Activated CD4-positive, alpha-beta memory T cell treated with anti-CD3 and anti-CD28 coated beads, Interleukin-2, amount 10 ng/mL, durations not matched to agents 7 days and 5 days (primary cell): ENCODE results near the gene BAZ2B. TPM values are rescaled to one million over a fixed set of nuclear protein-coding genes. Genes with fewer than 3 reads are reported as not detected.
"Not testable (repeated sequence)": the region's sequence is repeated elsewhere in the genome, so short reads cannot be mapped to it uniquely, and the experiment has no call there.

ENCODE experiments used
- CTCF ChIA-PET: fragments of 350-600 bp; sonication (Branson Sonifier 250); formaldehyde crosslinking; loops from one replicate; lab custom pipeline; 2021; ENCODE audit warnings: antibody characterized with exemption, inconsistent platforms; lab: Charles Lee
- POLR2A ChIA-PET: fragments of 350-600 bp; sonication (Branson Sonifier 250); formaldehyde crosslinking; loops from one replicate; lab custom pipeline; 2021; ENCODE audit warnings: antibody characterized with exemption; lab: Charles Lee
- DNase-seq: peaks from one replicate; pipeline ENCODE4 v3.0.0-alpha.2; 2020
- H3K27ac Mint-ChIP-seq: one replicate; pipeline ENCODE4 v1.8.0; 2021; ENCODE audit warnings: mild to moderate bottlenecking, mixed read lengths
- H3K27me3 Mint-ChIP-seq: one replicate; pipeline ENCODE4 v1.8.0; 2021; ENCODE audit warnings: mixed read lengths
- H3K36me3 Mint-ChIP-seq: one replicate; pipeline ENCODE4 v1.8.0; 2021; ENCODE audit warnings: low read depth, mixed read lengths
- H3K4me1 Mint-ChIP-seq: one replicate; pipeline ENCODE4 v1.8.0; 2021; ENCODE audit warnings: mixed read lengths
- H3K4me3 Mint-ChIP-seq: one replicate; pipeline ENCODE4 v1.8.0; 2021; ENCODE audit warnings: mild to moderate bottlenecking, mixed read lengths
- H3K9me3 Mint-ChIP-seq: one replicate; pipeline ENCODE4 v1.8.0; 2021; ENCODE audit warnings: mixed read lengths
- total RNA-seq, 2 experiments: library from RNA; stranded (reverse); gene quantifications; one replicate each; pipeline ENCODE4 v1.2.3, GENCODE V29; 2021

Gene BAZ2B
- total RNA-seq, 2 experiments from 2014 or later, result 8.5 to 9.8 TPM

- Mint-ChIP-seq H3K36me3 (no peaks in the 10 kb centered on the region), H3K9me3 (no peaks in the 10 kb centered on the region), H3K4me3 (no peak overlapping the region), H3K4me1 (no peaks in the 10 kb centered on the region), H3K27ac (no peak overlapping the region), H3K27me3 (no peaks in the 10 kb centered on the region)
- ChIA-PET POLR2A (no interaction called here), CTCF (interaction anchor here (1.1 kb wide), 1 partner anchor 9 kb away, joined by 3 read pairs; no protein-coding TSS in a partner anchor)
- DNase-seq, result no peak
Observed at GRCh38 chr2:159637240-159637639, 20.9 kb upstream of the BAZ2B start.

GRCh38 chr2:159635006-159635789, 18.9 kb upstream of the BAZ2B start:
- no peaks in the 10 kb centered on the region for H3K9me3 Mint-ChIP-seq
- ChIA-PET CTCF (no interaction called here), POLR2A (no interaction called here)
- no peaks in the 10 kb centered on the region for H3K27me3 Mint-ChIP-seq
- DNase-seq, result no peak
- H3K27ac Mint-ChIP-seq, result no peak overlapping the region
- H3K4me3 Mint-ChIP-seq, result no peak overlapping the region
- H3K4me1 Mint-ChIP-seq, result no peaks in the 10 kb centered on the region
- H3K36me3 Mint-ChIP-seq, result no peaks in the 10 kb centered on the region

- Mint-ChIP-seq H3K4me3 (no peak overlapping the region), H3K36me3 (no peaks in the 10 kb centered on the region), H3K9me3 (no peaks in the 10 kb centered on the region), H3K27ac (no peak overlapping the region), H3K4me1 (no peaks in the 10 kb centered on the region), H3K27me3 (no peaks in the 10 kb centered on the region)
- POLR2A ChIA-PET, result no interaction called here
- no peak for DNase-seq
- CTCF ChIA-PET, result no interaction called here
Observed at GRCh38 chr2:159633219-159633618, 16.9 kb upstream of the BAZ2B start.

GRCh38 chr2:159625628-159626027, 9.3 kb upstream of the BAZ2B start:
- H3K27ac Mint-ChIP-seq, DNase-seq, H3K4me3 Mint-ChIP-seq, H3K36me3 Mint-ChIP-seq, H3K27me3 Mint-ChIP-seq, H3K9me3 Mint-ChIP-seq, POLR2A ChIA-PET, CTCF ChIA-PET, H3K4me1 Mint-ChIP-seq: not testable (repeated sequence)

GRCh38 chr2:159623436-159623835, 7.1 kb upstream of the BAZ2B start:
- H3K9me3 Mint-ChIP-seq, result no peaks in the 10 kb centered on the region
- H3K4me3 Mint-ChIP-seq, result no peak overlapping the region
- no peaks in the 10 kb centered on the region for H3K27me3 Mint-ChIP-seq
- POLR2A ChIA-PET, result no interaction called here
- H3K36me3 Mint-ChIP-seq, result no peaks in the 10 kb centered on the region
- no peaks in the 10 kb centered on the region for H3K4me1 Mint-ChIP-seq
- CTCF ChIA-PET, result no interaction called here
- no peak overlapping the region for H3K27ac Mint-ChIP-seq
- no peak for DNase-seq

GRCh38 chr2:159622966-159623365, 6.6 kb upstream of the BAZ2B start:
- Mint-ChIP-seq H3K9me3 (no peaks in the 10 kb centered on the region), H3K27me3 (peaks cover 2% of the 10 kb centered on the region), H3K4me1 (no peaks in the 10 kb centered on the region), H3K4me3 (no peak overlapping the region), H3K27ac (no peak overlapping the region), H3K36me3 (no peaks in the 10 kb centered on the region)
- CTCF ChIA-PET, result no interaction called here
- no peak for DNase-seq
- POLR2A ChIA-PET, result no interaction called here

- DNase-seq, result no peak
- Mint-ChIP-seq H3K4me1 (peaks cover 4% of the 10 kb centered on the region), H3K27ac (no peak overlapping the region), H3K9me3 (no peaks in the 10 kb centered on the region), H3K36me3 (no peaks in the 10 kb centered on the region), H3K4me3 (no peak overlapping the region), H3K27me3 (peaks cover 14% of the 10 kb centered on the region)
- CTCF ChIA-PET, result no interaction called here
- POLR2A ChIA-PET, result no interaction called here
Observed at GRCh38 chr2:159620796-159621195, 4.4 kb upstream of the BAZ2B start.

GRCh38 chr2:159617646-159618045, 1.3 kb upstream of the BAZ2B start:
- CTCF ChIA-PET, result no interaction called here
- Mint-ChIP-seq H3K27ac (no peak overlapping the region), H3K9me3 (no peaks in the 10 kb centered on the region), H3K4me3 (no peak overlapping the region), H3K36me3 (no peaks in the 10 kb centered on the region), H3K4me1 (peaks cover 12% of the 10 kb centered on the region), H3K27me3 (peaks cover 20% of the 10 kb centered on the region)
- no peak for DNase-seq
- POLR2A ChIA-PET, result no interaction called here

- Mint-ChIP-seq H3K4me3 (no peak overlapping the region), H3K36me3 (no peaks in the 10 kb centered on the region), H3K27ac (no peak overlapping the region), H3K4me1 (peaks cover 12% of the 10 kb centered on the region), H3K9me3 (no peaks in the 10 kb centered on the region), H3K27me3 (peaks cover 24% of the 10 kb centered on the region)
- ChIA-PET CTCF (no interaction called here), POLR2A (no interaction called here)
- DNase-seq, result no peak
Observed at GRCh38 chr2:159617100-159617499, 752 bp upstream of the BAZ2B start.

- peak; percentile 37 for DNase-seq
- peaks cover 12% of the 10 kb centered on the region for H3K4me1 Mint-ChIP-seq
- no peaks in the 10 kb centered on the region for H3K9me3 Mint-ChIP-seq
- H3K27me3 Mint-ChIP-seq, result peaks cover 24% of the 10 kb centered on the region
- H3K4me3 Mint-ChIP-seq, result peak overlapping the region; percentile 75
- H3K36me3 Mint-ChIP-seq, result no peaks in the 10 kb centered on the region
- no peak overlapping the region for H3K27ac Mint-ChIP-seq
- ChIA-PET CTCF (interaction anchor here (1.1 kb wide), 1 partner anchor 24 kb away, joined by 3 read pairs; no protein-coding TSS in a partner anchor), POLR2A (no interaction called here)
Observed at GRCh38 chr2:159615367-159616285, 722 bp downstream of the BAZ2B start.

GRCh38 chr2:159614534-159615366, 1.6 kb downstream of the BAZ2B start:
- H3K27me3 Mint-ChIP-seq, result peaks cover 24% of the 10 kb centered on the region
- ChIA-PET POLR2A (no interaction called here), CTCF (interaction anchor here (1.1 kb wide), 1 partner anchor 25 kb away, joined by 3 read pairs; no protein-coding TSS in a partner anchor)
- H3K27ac Mint-ChIP-seq, result no peak overlapping the region
- peaks cover 12% of the 10 kb centered on the region for H3K4me1 Mint-ChIP-seq
- no peak for DNase-seq
- no peaks in the 10 kb centered on the region for H3K9me3 Mint-ChIP-seq
- no peaks in the 10 kb centered on the region for H3K36me3 Mint-ChIP-seq
- H3K4me3 Mint-ChIP-seq, result peak overlapping the region; percentile 75

- ChIA-PET POLR2A (no interaction called here), CTCF (no interaction called here)
- H3K27ac Mint-ChIP-seq, result no peak overlapping the region
Observed at GRCh38 chr2:159613651-159614285, 2.6 kb downstream of the BAZ2B start.

More at GRCh38 chr2:159613651-159614285, 2.6 kb downstream of the BAZ2B start:
- H3K9me3 Mint-ChIP-seq, result no peaks in the 10 kb centered on the region
- H3K27me3 Mint-ChIP-seq, result peaks cover 24% of the 10 kb centered on the region
- DNase-seq, result no peak
- H3K36me3 Mint-ChIP-seq, result no peaks in the 10 kb centered on the region
- H3K4me3 Mint-ChIP-seq, result no peak overlapping the region
- peaks cover 12% of the 10 kb centered on the region for H3K4me1 Mint-ChIP-seq
